GM04503 (cell line): ENCODE data around the gene OR2K2.
A peak's percentile ranks its signal among the peaks of the same experiment; 100 is the strongest.
"Not testable (repeated sequence)": the region's sequence is repeated elsewhere in the genome, so short reads cannot be mapped to it uniquely, and the experiment has no call there.

Source experiments
- DNase-seq: peaks from one replicate; pipeline ENCODE4 v3.0.0-alpha.2; 2012; ENCODE audit warnings: low read depth

Gene OR2K2

DNA sequence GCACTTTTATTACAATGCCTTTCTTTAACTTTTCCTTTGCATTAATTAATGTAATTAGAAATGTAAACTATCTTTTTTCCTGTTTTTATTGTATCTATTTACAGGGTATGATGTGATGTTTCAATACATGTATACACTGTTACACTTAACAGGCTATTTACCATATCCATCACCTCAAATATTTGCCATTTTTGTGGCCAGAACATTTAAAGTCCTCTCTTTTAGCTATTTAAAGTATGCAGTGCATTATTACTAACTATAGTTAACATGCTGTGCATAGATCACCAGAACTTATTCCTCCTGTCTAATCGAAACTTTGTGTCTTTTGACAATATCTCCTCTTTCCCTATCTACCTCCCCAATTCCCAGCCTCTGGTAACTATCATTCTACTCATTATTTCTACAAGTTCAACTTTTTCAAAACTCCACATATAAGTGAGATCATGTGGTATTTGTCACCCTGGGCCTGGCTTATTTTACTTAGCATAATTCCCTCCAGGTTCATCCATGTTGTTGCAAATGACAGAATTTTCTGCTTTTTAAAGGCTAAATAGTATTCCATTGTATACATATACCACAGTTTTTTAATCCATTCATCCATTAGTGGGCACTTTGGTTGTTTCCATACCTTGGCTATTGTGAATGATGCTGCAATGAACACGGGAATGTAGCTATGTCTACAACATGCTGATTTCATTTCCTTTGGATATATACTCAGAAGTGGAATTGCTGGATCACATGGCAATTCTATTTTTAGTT lies 32.8 kb downstream of the OR2K2 start:
- DNase-seq: no peak

DNA sequence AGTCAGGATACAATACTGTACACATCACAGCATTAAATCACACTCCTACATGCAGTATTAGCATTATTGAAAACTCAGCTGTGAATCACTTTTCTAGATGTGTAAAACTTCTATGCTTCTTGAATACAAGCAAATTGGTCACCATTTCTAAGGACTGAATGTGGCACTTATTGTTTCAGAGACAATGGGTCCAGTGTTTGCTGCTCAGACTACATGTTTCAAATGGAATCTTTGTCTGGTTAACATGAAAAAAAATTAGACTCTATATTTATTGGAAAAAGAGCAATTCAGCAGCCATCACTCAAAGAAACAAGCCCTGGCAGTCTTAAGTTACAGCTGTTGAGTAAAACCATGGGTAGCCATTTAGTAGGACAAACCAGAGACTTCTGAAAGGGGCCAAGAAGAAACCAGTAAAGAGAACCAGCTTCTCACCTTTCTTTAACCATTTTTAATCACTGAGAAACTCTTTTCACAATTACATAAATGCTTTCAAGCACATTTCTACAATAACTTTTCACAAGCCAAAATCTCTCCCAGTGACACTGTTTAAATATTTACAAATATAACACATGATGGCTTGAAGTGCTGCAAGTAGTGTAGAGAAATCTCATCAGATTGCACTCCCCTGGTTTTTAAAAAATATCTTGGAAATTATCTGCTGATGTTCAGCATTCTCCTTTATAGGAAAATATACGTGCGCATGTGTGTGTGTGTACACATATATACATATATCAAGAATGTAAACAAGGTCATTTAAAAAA lies 35.2 kb downstream of the OR2K2 start:
- DNase-seq: no peak

DNA sequence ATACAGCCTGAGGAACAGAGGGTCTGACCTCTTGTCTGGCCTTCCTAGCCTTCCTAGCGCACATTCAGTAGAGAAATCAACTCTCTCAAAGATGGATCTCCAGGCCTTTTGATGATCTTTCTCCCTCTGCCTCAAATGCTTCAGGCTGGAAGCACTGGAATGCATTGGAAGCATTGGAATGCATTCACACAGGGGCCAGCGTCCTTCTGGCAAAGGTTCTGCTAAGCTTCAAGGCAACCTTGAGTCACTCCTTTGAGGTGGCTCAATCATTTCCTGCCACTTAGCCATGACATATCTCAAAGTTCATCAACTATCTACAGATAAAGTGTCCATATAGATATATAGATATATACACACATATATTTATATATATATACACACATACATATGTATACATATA lies 42.9 kb downstream of the OR2K2 start:
- DNase-seq: peak; percentile 67

DNA sequence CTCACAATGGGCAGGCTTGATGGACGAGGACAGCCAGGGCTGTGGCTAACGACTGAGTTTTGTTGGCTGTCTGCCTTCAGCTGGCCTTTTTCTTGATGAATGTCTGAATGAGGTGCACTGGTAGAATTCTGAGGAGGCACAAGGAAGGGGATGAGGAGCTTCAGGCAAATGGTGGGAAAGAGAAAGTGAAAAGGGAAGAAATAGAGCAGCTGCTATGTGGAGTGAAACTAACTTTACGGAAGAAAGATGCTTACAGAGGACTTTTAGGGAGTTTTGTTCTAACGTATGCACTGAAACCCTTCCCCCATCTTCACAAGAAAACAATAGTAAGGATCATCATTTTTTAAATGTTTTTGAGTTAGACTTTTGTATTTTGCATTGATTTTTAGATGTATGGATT lies 45.3 kb downstream of the OR2K2 start:
- no peak for DNase-seq

DNA sequence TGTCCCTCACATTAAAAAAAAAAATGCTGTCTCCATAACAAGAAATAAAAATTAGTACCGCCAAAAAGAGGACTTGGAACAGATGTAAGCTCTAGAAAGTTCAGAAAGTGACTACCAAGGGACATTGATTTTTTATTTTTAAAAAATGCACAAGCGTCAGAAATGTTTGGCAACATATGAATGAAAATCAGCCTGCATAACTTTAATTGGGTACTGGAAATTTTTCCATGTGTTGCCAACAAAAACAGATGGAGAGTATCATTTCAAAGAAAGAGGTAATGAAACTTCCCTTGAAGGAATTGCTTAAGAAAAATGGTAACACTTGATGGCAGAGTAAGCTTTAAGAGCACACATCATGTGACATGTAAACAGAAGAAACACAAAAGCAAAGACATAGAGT lies 47.2 kb downstream of the OR2K2 start:
- no peak for DNase-seq

DNA sequence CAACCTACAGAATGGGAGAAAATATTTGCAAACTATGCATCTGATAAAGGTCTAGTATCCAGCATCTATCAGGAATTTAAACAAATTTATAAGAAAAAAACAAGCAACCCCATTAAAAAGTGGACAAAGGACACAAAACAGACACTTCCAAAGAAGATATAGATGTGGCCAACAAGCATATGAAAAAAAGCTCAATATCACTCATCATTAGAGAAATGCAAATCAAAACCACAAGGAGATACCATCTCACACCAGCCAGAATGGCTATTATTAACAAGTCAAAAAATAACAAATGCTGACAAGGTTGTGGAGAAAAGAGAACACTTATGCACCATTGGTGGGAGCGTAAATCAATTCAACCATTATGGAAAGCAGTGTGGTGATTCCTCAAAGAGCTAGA lies 49.2 kb downstream of the OR2K2 start:
- DNase-seq: not testable (repeated sequence)
